ENCODE data around the gene CTSS.
A peak's percentile ranks its signal among the peaks of the same experiment; 100 is the strongest.
"Not testable (repeated sequence)": the region's sequence is repeated elsewhere in the genome, so short reads cannot be mapped to it uniquely, and the experiment has no call there.

The CTSS gene

GRCh38 chr1:150772326-150772725, 6.7 kb upstream of the CTSS start:
- DNase-seq, result no peak

GRCh38 chr1:150767704-150768103, 2.1 kb upstream of the CTSS start:
- not testable (repeated sequence) for DNase-seq

GRCh38 chr1:150765977-150766301, 361 bp upstream of the CTSS start:
- not testable (repeated sequence) for DNase-seq

GRCh38 chr1:150764617-150765101, 919 bp downstream of the CTSS start:
- DNase-seq, result peak; percentile 6

GRCh38 chr1:150763018-150763417, 2.6 kb downstream of the CTSS start:
- DNase-seq, result no peak

- no peak for DNase-seq
Measured at GRCh38 chr1:150762552-150762951, 3.0 kb downstream of the CTSS start.

- no peak for DNase-seq
Measured at GRCh38 chr1:150761801-150762200, 3.8 kb downstream of the CTSS start.

GRCh38 chr1:150760013-150760412, 5.6 kb downstream of the CTSS start:
- DNase-seq, result no peak

- DNase-seq, result no peak
Measured at GRCh38 chr1:150753416-150753815, 12.2 kb downstream of the CTSS start.

- DNase-seq, result no peak
Measured at GRCh38 chr1:150751443-150751842, 14.1 kb downstream of the CTSS start.

GRCh38 chr1:150749720-150750311, 15.8 kb downstream of the CTSS start:
- DNase-seq, result no peak

GRCh38 chr1:150748878-150749719, 16.5 kb downstream of the CTSS start:
- no peak for DNase-seq

GRCh38 chr1:150730130-150730721, 35.4 kb downstream of the CTSS start:
- DNase-seq, result no peak

GRCh38 chr1:150724336-150724735, 41.2 kb downstream of the CTSS start:
- no peak for DNase-seq

GRCh38 chr1:150720703-150721102, 44.9 kb downstream of the CTSS start, which contains the start of gene HORMAD1:
TSS of gene HORMAD1 (minus strand) at chr1:150720895. CDS start at chr1:150719505, 1,390 bp downstream.
- no peak for DNase-seq

- no peak for DNase-seq
Measured at GRCh38 chr1:150720098-150720497, 45.5 kb downstream of the CTSS start.

- DNase-seq, result no peak
Measured at GRCh38 chr1:150718225-150718891, 47.2 kb downstream of the CTSS start.

- DNase-seq, result not testable (repeated sequence)
Measured at GRCh38 chr1:150709031-150709430, 56.5 kb downstream of the CTSS start.

- DNase-seq, result no peak
Measured at GRCh38 chr1:150708595-150708994, 57.0 kb downstream of the CTSS start.

GRCh38 chr1:150706091-150706490, 59.5 kb downstream of the CTSS start:
- DNase-seq, result no peak

GRCh38 chr1:150703427-150703826, 62.2 kb downstream of the CTSS start:
- no peak for DNase-seq

GRCh38 chr1:150696995-150697927, 68.3 kb downstream of the CTSS start, which contains the start of gene GOLPH3L:
TSS of gene GOLPH3L (minus strand) at chr1:150697154. CDS start at chr1:150694838, 2,316 bp downstream.
- DNase-seq, result peak; percentile 99

All from DMS79 treated with DMSO at 0.1 percent for 48 hours (cell line).